NCI-H526 (cell line): ENCODE data around the gene CBX5.
"Not testable (repeated sequence)": the region's sequence is repeated elsewhere in the genome, so short reads cannot be mapped to it uniquely, and the experiment has no call there.

ENCODE experiments used
- DNase-seq, 2 experiments: peaks; one replicate each; lab custom pipeline; 2025; lab: John Stamatoyannopoulos, UW

The CBX5 gene

GRCh38 chr12:54265364-54265812, 14.5 kb downstream of the CBX5 start:
- no peak for DNase-seq

GRCh38 chr12:54262403-54262925, 17.5 kb downstream of the CBX5 start:
- no peak for DNase-seq

- DNase-seq = no peak
These were observed 18.0 kb downstream of the CBX5 start for GRCh38 chr12:54261815-54262402.

- peak; percentile 81 to 93 for DNase-seq
These were observed 20.5 kb downstream of the CBX5 start for GRCh38 chr12:54259194-54260011.

GRCh38 chr12:54258201-54258681, 21.7 kb downstream of the CBX5 start:
- no peak for DNase-seq

- no peak for DNase-seq
These were observed 22.6 kb downstream of the CBX5 start for GRCh38 chr12:54257332-54257731.

GRCh38 chr12:54253240-54253639, 26.7 kb downstream of the CBX5 start:
- no peak for DNase-seq

- peak in 1 of 2 experiments; percentile 49 for DNase-seq
These were observed 28.1 kb downstream of the CBX5 start for GRCh38 chr12:54251667-54252284.

- DNase-seq = no peak
These were observed 30.4 kb downstream of the CBX5 start for GRCh38 chr12:54249489-54249888.

- no peak for DNase-seq
These were observed 33.8 kb downstream of the CBX5 start for GRCh38 chr12:54246011-54246641.

GRCh38 chr12:54240971-54241588, 38.8 kb downstream of the CBX5 start:
- DNase-seq = no peak

- DNase-seq = no peak
These were observed 39.8 kb downstream of the CBX5 start for GRCh38 chr12:54240129-54240528.

- peak; percentile 85 to 89 for DNase-seq
These were observed 40.3 kb downstream of the CBX5 start for GRCh38 chr12:54239620-54240019.

GRCh38 chr12:54238531-54238930, 41.4 kb downstream of the CBX5 start:
- no peak for DNase-seq

GRCh38 chr12:54232790-54233189, 47.1 kb downstream of the CBX5 start:
- DNase-seq = no peak

GRCh38 chr12:54231269-54231668, 48.7 kb downstream of the CBX5 start:
- not testable (repeated sequence) for DNase-seq

- DNase-seq = no peak
These were observed 49.4 kb downstream of the CBX5 start for GRCh38 chr12:54230555-54230954.

- DNase-seq = no peak
These were observed 50.2 kb downstream of the CBX5 start for GRCh38 chr12:54229624-54230212.

GRCh38 chr12:54228471-54228870, 51.5 kb downstream of the CBX5 start:
- DNase-seq = no peak

- not testable (repeated sequence) for DNase-seq
These were observed 52.0 kb downstream of the CBX5 start for GRCh38 chr12:54227927-54228326.

- DNase-seq = no peak
These were observed 52.5 kb downstream of the CBX5 start for GRCh38 chr12:54227376-54227775.
